Left lung (tissue), 10 donors: ENCODE data around the gene EAF2. TPM values are rescaled to one million over a fixed set of nuclear protein-coding genes. Genes with fewer than 3 reads are reported as not detected.
A peak's percentile ranks its signal among the peaks of the same experiment; 100 is the strongest.

Experiments
- ATAC-seq: fragments of 200-7000 bp; cut with Tn5 transposase; one replicate; pipeline ENCODE4 v1.9.1; 2020; ENCODE audit warnings: moderate library complexity
- DNase-seq, 4 donors: peaks; one replicate each; pipeline ENCODE4 v3.0.0-alpha.2; 2013 to 2020
- H3K27ac ChIP-seq, 2 donors: fragments of 200-600 bp; sonication (generic) in 1 of 2; one replicate each; pipeline versions ENCODE4 v1.5.0 to v1.8.0; 2020 to 2021
- H3K27me3 ChIP-seq, 2 donors: fragments of 200-600 bp; sonication (generic) in 1 of 2; one replicate each; pipeline versions ENCODE4 v1.5.0 to v1.8.0; 2020 to 2021
- H3K36me3 ChIP-seq, 2 donors: fragments of 200-600 bp; sonication (generic) in 1 of 2; one replicate each; pipeline versions ENCODE4 v1.5.0 to v1.8.0; 2020 to 2021
- H3K4me1 ChIP-seq, 2 donors: fragments of 200-600 bp; one replicate each; pipeline ENCODE4 v1.8.0; 2021
- H3K4me3 ChIP-seq, 2 donors: fragments of 200-600 bp; sonication (generic) in 1 of 2; one replicate each; pipeline versions ENCODE4 v1.5.0 to v1.8.0; 2020 to 2021; ENCODE audit warnings: mild to moderate bottlenecking in 1 of 2
- H3K9me3 ChIP-seq, 2 donors: fragments of 200-600 bp; sonication (generic) in 1 of 2; one replicate each; pipeline versions ENCODE4 v1.5.0 to v1.8.0; 2020 to 2021
- intact Hi-C, 2 donors: fragments of 100-400 bp; cut with DNase I; formaldehyde crosslinking; loops; one replicate each; pipeline versions ENCODE4 v1.11.2 to v1.14.2; 2022
- polyA plus RNA-seq, 6 donors: library from polyadenylated mRNA; unstranded; fragments of 120-200 nt; gene quantifications; one replicate each; pipeline ENCODE4 v1.2.1, GENCODE V29; 2013; ENCODE audit not compliant: insufficient read length in 6 of 6
- total RNA-seq, 2 donors: library from RNA; stranded (reverse); fragmentation: NEBNext Ultra II Directional; extraction: Animal tissue kit (Norgen Biotek cat#: 25700); gene quantifications; one replicate each; pipeline ENCODE4 v1.2.1, GENCODE V29; 2021
- TF ChIP-seq, protein P1 (sequence below), 2 donors: fragments of 200-600 bp; sonication (generic) in 1 of 2; IDR thresholded peaks; one replicate each; pipeline versions ENCODE4 v1.5.0 to v1.8.0; 2021; ENCODE audit warnings: antibody characterized with exemption in 2 of 2
- donor health status: DM: no; HTN: yes; CAD: no.
- donor health status: DM: no; HTN: no; CAD: no.

The EAF2 gene
- total and polyA plus RNA-seq, 8 donors, result 3.6 to 13.5 (median 4.2) TPM

DNA sequence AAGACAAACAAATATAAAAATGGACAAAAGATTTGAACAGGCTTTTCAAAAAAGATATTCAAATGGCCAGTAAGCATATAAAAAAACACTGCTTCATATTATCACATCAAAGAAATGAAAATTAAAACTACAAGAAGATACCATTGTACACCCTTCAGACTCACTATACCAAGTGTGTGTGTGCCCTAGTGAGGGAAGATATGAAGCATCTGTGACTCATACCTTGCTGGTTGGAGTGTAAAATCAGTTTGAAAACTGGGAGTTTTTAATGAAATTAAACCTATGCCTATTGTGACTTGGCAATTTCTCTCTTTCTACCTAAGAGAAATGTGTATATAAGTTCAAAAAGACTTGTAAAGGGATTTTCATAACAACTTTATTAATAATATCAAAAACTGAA is 35.7 kb downstream of the EAF2 start:
- ATAC-seq (no peak), DNase-seq (no peak)
- Histone ChIP-seq H3K9me3 (no peaks in the 10 kb centered on the region), H3K36me3 (peaks cover 0 to 17% of the 10 kb centered on the region in 2 donors), H3K27me3 (no peaks in the 10 kb centered on the region), H3K4me3 (no peak overlapping the region), H3K27ac (no peak overlapping the region), H3K4me1 (no peaks in the 10 kb centered on the region)
- TF ChIP-seq, protein P1, sequence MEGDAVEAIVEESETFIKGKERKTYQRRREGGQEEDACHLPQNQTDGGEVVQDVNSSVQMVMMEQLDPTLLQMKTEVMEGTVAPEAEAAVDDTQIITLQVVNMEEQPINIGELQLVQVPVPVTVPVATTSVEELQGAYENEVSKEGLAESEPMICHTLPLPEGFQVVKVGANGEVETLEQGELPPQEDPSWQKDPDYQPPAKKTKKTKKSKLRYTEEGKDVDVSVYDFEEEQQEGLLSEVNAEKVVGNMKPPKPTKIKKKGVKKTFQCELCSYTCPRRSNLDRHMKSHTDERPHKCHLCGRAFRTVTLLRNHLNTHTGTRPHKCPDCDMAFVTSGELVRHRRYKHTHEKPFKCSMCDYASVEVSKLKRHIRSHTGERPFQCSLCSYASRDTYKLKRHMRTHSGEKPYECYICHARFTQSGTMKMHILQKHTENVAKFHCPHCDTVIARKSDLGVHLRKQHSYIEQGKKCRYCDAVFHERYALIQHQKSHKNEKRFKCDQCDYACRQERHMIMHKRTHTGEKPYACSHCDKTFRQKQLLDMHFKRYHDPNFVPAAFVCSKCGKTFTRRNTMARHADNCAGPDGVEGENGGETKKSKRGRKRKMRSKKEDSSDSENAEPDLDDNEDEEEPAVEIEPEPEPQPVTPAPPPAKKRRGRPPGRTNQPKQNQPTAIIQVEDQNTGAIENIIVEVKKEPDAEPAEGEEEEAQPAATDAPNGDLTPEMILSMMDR (IDR thresholded peaks at IDR 0.05), result no peak
- intact Hi-C loops, result no loop called here

DNA sequence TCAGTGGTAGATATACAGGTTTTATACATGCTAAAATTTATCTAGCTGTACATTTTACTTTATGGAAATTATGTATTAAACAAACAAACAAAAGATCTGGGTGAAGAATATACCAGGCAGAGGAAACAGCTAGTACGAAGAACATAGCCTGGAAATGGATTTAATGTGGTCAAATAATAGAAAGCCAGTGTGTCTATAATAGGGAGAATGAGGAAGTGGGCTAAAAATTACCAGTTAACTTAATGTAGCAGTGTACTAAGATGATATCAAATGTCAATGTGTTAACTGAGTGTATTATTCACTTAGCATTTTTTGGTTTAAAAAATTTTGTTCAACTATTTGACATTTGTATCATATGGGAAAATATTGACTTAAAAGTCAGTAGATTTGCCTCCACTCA is 36.4 kb downstream of the EAF2 start:
- Histone ChIP-seq H3K27ac (no peak overlapping the region), H3K4me1 (no peaks in the 10 kb centered on the region), H3K27me3 (no peaks in the 10 kb centered on the region), H3K4me3 (no peak overlapping the region), H3K9me3 (no peaks in the 10 kb centered on the region), H3K36me3 (peaks cover 0 to 14% of the 10 kb centered on the region in 2 donors)
- TF ChIP-seq, protein P1 (IDR thresholded peaks at IDR 0.05), result no peak
- ATAC-seq (no peak), DNase-seq (no peak)
- intact Hi-C loops, result no loop called here

DNA sequence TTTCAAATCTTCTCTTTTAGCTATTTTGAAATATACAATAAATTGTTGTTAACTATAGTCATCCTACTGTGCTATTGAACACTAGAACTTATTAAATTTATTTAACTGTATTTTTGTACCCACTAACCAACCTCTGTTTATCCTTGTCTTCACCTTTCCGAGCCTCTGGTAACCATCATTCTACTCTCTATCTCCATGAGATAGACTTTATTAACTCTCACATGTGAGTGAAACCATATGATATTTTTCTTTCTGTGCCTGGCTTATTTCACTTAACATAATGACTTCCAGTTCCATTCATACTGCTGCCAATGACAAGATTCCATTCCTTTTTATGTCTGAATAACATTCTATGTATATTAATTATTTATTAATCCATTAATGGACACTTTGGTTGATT is 43.4 kb downstream of the EAF2 start:
- DNase-seq, result no peak
- TF ChIP-seq, protein P1 (IDR thresholded peaks at IDR 0.05), result no peak
- intact Hi-C loops, result no loop called here

DNA sequence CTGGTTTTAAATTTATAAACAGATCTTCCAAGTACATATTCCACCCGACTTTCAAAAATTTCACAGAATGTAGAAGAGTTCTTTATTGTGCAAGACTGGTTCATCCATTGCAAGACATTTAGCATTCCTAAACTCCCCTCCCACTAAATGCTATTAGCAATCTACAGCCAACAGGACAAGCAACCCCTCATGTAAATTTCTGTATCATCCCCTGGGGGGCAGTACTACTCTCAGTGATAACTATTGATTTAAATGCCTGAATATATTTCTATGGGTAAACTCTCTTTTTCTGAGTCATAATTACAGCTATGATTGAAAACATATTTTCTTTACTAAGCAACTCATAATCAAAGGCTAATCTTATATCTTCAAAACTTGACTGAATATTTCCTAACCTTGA is 48.5 kb downstream of the EAF2 start:
- DNase-seq (no peak), ATAC-seq (peak; percentile 53)
- Histone ChIP-seq H3K4me1 (no peaks in the 10 kb centered on the region), H3K27ac (no peak overlapping the region), H3K4me3 (no peak overlapping the region), H3K36me3 (no peaks in the 10 kb centered on the region), H3K9me3 (no peaks in the 10 kb centered on the region), H3K27me3 (no peaks in the 10 kb centered on the region)
- intact Hi-C loops, result no loop called here
- TF ChIP-seq, protein P1 (IDR thresholded peaks at IDR 0.05), result no peak

More for the DNA sequence above, 43.4 kb downstream of the EAF2 start:
- Histone ChIP-seq H3K27me3 (no peaks in the 10 kb centered on the region), H3K9me3 (no peaks in the 10 kb centered on the region), H3K4me1 (no peaks in the 10 kb centered on the region), H3K36me3 (peaks cover 0 to 6% of the 10 kb centered on the region in 2 donors), H3K27ac (no peak overlapping the region), H3K4me3 (no peak overlapping the region)
- ATAC-seq, result no peak

DNA sequence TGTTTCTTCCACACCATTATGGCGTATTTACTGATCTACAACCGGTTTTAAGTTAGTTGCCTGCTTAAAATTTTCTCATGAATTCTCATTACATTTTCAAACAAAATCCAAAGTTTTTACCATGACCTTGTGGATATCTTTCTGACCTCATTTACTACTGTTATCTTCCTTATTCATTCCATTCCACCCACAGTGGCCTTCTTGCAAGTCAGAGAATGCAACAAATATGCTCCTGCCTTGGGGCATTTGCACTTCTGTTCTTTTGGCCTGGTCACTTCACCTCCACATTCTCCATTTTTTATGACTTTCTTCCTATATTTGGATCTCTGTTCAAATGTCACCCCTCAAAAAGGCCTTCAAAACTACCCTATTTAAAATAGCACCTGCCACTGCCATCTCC is 50.4 kb downstream of the EAF2 start:
- ATAC-seq (no peak), DNase-seq (no peak)
- TF ChIP-seq, protein P1 (IDR thresholded peaks at IDR 0.05), result no peak
- Histone ChIP-seq H3K4me3 (no peak overlapping the region), H3K27me3 (no peaks in the 10 kb centered on the region), H3K4me1 (no peaks in the 10 kb centered on the region), H3K36me3 (no peaks in the 10 kb centered on the region), H3K9me3 (no peaks in the 10 kb centered on the region), H3K27ac (no peak overlapping the region)
- intact Hi-C loops, result no loop called here
